ENCODE results near the gene MTO1. TPM values are rescaled to one million over a fixed set of nuclear protein-coding genes. Genes with fewer than 3 reads are reported as not detected.
"Not testable (repeated sequence)": the region's sequence is repeated elsewhere in the genome, so short reads cannot be mapped to it uniquely, and the experiment has no call there.

MTO1 gene
- total RNA-seq, 1 experiment from 2014 or later: 22.6 TPM

GRCh38 chr6:73491377-73491776 lies 29.8 kb downstream of the MTO1 start:
- no peak for DNase-seq (ENCODE audit: low read depth, low spot score)
- in situ Hi-C loops (cut with HindIII; ENCODE audit: low pct_unique_long_range_greater_than_20kb, low sequenced_read_pairs): no loop called here

GRCh38 chr6:73497915-73498314 lies 36.4 kb downstream of the MTO1 start:
- DNase-seq (ENCODE audit: low read depth, low spot score): no peak
- in situ Hi-C loops (cut with HindIII; ENCODE audit: low pct_unique_long_range_greater_than_20kb, low sequenced_read_pairs): no loop called here

- DNase-seq (ENCODE audit: low read depth, low spot score): no peak
- in situ Hi-C loops (cut with HindIII; ENCODE audit: low pct_unique_long_range_greater_than_20kb, low sequenced_read_pairs): no loop called here
Measured at GRCh38 chr6:73503027-73503772, 41.7 kb downstream of the MTO1 start.

GRCh38 chr6:73504160-73504559 lies 42.6 kb downstream of the MTO1 start:
- in situ Hi-C loops (cut with HindIII; ENCODE audit: low pct_unique_long_range_greater_than_20kb, low sequenced_read_pairs): no loop called here
- DNase-seq (ENCODE audit: low read depth, low spot score): no peak

GRCh38 chr6:73505142-73505541 lies 43.6 kb downstream of the MTO1 start:
- no peak for DNase-seq (ENCODE audit: low read depth, low spot score)
- in situ Hi-C loops (cut with HindIII; ENCODE audit: low pct_unique_long_range_greater_than_20kb, low sequenced_read_pairs): no loop called here

DNA sequence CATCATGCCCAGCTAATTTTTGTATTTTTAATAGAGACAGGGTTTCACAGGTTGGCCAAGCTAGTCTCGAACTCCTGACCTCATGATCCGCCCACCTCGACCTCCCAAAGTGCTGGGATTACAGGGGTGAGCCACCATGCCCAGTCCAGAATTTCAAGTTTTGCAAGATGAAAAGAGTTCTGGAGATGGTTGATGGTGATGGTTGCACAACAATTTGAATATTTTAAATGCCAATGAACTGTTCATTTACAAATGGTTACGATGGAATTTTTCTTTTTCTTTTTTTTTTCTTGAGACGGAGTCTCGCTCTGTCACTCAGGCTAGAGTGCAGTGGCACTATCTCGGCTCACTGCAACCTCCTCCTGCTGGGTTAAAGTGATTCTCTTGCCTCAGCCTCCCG lies 44.2 kb downstream of the MTO1 start:
- in situ Hi-C loops (cut with HindIII; ENCODE audit: low pct_unique_long_range_greater_than_20kb, low sequenced_read_pairs); DNase-seq (ENCODE audit: low read depth, low spot score): not testable (repeated sequence)

- DNase-seq (ENCODE audit: low read depth, low spot score): no peak
- in situ Hi-C loops (cut with HindIII; ENCODE audit: low pct_unique_long_range_greater_than_20kb, low sequenced_read_pairs): no loop called here
Measured at GRCh38 chr6:73506246-73506645, 44.7 kb downstream of the MTO1 start.

DNA sequence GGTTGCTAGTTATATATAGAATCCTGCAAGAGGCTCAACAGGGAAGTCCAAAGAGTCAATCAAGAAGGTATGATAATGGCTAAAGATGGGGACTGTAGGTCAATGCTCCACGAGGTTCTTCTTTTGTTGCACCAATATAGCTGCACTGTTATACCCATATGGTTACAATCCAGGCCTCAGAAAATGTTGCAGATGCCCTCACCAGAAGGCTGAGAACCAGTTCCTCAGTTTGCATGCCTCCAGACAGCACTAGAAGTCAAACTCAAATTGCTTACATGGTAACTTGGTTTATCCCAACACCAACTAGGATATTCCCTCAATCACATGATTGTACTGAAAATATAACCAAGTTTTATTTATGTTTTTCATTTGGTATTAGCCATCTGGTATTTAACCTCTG lies 47.2 kb downstream of the MTO1 start:
- no peak for DNase-seq (ENCODE audit: low read depth, low spot score)
- in situ Hi-C loops (cut with HindIII; ENCODE audit: low pct_unique_long_range_greater_than_20kb, low sequenced_read_pairs): no loop called here

GRCh38 chr6:73509851-73510250 lies 48.3 kb downstream of the MTO1 start:
- in situ Hi-C loops (cut with HindIII; ENCODE audit: low pct_unique_long_range_greater_than_20kb, low sequenced_read_pairs): no loop called here
- no peak for DNase-seq (ENCODE audit: low read depth, low spot score)

DNA sequence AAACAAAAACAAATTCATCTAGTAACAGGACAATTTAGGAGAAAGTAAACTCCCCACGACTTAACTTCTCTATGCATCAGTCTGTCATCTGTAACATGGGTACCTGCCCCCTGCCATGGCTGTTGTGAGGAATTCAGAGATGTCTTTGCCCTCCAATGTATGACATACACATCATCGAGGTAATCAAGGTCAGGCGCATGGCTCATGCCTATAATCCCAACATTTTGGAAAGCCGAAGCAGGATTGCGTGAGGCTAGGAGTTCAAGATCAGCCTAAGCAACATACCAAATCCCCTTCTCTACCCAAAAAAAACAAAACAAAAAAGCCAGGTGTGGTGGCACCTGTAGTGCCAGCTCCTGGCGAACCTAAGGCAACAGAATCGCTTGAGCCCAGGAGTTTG lies 50.3 kb downstream of the MTO1 start:
- in situ Hi-C loops (cut with HindIII; ENCODE audit: low pct_unique_long_range_greater_than_20kb, low sequenced_read_pairs): no loop called here
- no peak for DNase-seq (ENCODE audit: low read depth, low spot score)

- in situ Hi-C loops (cut with HindIII; ENCODE audit: low pct_unique_long_range_greater_than_20kb, low sequenced_read_pairs): no loop called here
- DNase-seq (ENCODE audit: low read depth, low spot score): no peak
Measured at GRCh38 chr6:73513496-73513854, 51.9 kb downstream of the MTO1 start.

DNA sequence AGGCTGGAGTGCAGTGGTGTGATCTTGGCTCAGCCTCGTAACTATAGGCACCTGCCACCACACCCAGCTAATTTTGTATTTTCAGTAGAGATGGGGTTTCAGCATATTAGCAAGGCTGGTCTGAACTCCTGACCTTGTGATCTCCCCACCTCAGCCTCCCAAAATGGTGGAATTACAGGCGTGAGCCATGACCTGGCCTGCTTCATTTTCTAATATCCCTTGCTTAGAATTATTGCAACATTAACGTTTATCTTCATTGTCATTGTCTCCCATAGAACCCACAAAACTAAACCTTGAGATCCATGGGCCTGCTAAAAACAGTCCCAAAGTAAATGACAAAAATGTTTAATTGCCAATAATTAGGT lies 53.2 kb downstream of the MTO1 start:
- DNase-seq (ENCODE audit: low read depth, low spot score): peak; percentile 28
- in situ Hi-C loops (cut with HindIII; ENCODE audit: low pct_unique_long_range_greater_than_20kb, low sequenced_read_pairs): no loop called here

DNA sequence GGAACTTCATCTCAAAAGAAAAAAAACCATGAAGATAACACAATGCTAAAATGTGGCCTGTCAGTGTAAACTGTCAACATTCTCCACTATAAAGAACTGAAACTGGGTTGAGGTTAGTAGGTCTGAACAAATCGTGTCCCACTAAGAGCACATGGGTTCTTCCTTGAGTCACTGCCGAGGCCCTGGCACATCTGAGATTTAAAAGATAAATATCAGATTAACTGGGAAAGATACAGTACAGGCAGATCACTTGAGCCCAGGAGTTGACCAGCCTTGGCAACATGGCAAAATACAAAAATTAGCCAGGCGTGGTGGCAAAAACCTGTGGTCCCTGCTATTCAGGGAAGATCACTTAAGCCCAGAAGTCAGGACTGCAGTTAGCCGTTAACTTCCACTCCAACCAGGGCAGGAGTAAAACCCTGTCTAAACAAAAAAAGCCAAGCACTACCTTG lies 53.7 kb downstream of the MTO1 start:
- in situ Hi-C loops (cut with HindIII; ENCODE audit: low pct_unique_long_range_greater_than_20kb, low sequenced_read_pairs): no loop called here

DNA sequence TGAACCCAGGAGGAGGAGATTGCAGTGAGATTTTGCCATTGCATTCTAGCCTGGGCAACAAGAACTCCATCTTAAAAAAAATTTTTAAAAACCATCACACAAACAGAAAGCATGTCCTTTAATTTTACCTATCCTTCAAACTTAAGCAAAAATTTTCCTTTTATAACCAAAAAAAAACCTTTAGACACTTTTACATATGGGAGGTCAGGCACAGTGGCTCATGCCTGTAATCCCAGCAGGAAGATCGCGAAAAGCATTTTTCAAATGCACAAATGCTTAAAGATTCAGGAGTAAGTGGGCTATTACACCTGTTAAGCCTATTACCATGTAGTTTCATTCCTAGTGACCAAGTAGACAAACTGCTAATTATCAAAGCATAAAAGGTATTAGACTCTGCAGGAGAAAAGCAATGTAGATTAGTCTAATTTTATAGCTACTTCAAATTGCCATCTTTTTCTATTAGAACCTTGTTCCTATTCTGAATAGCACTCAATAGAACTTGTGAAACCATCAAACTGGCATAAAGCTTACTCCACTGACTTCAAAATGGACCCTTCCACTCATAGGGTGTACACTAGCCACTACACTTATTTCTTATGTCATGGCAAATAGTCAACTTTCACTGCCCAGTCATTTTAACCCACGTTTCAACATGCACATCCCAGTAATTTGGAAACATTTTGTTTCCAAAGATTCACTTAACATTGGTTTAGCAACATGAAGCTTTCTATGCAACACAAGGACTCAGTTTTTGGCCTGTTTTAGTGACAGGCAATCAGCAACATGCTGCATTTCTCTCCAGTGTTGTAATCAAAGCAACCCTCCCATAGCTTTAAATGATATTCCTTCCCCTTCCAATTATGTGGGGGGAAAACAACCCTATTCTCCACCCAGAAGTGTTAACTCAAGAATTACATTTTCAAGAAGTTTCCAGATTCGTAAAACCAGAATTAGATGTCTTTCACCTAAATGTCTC lies 55.3 kb downstream of the MTO1 start:
- no peak for DNase-seq (ENCODE audit: low read depth, low spot score)
- in situ Hi-C loops (cut with HindIII; ENCODE audit: low pct_unique_long_range_greater_than_20kb, low sequenced_read_pairs): no loop called here

More for the DNA sequence above, 53.7 kb downstream of the MTO1 start:
- no peak for DNase-seq (ENCODE audit: low read depth, low spot score)

GRCh38 chr6:73518100-73518981 lies 56.8 kb downstream of the MTO1 start:
- DNase-seq (ENCODE audit: low read depth, low spot score); in situ Hi-C loops (cut with HindIII; ENCODE audit: low pct_unique_long_range_greater_than_20kb, low sequenced_read_pairs): not testable (repeated sequence)

GRCh38 chr6:73518982-73519881 lies 57.7 kb downstream of the MTO1 start:
- DNase-seq (ENCODE audit: low read depth, low spot score); in situ Hi-C loops (cut with HindIII; ENCODE audit: low pct_unique_long_range_greater_than_20kb, low sequenced_read_pairs): not testable (repeated sequence)

All from SK-MEL-5 (cell line).